SK-N-SH (cell line): ENCODE data around the gene ELAPOR1. TPM values are rescaled to one million over a fixed set of nuclear protein-coding genes. Genes with fewer than 3 reads are reported as not detected.

ENCODE experiments used
- CTCF ChIA-PET: fragments of 300-600, 350-600 bp; formaldehyde crosslinking; extraction: SDS; loops from one replicate; lab custom pipeline; 2021; lab: Yijun Ruan, JAX
- POLR2A ChIA-PET: fragments of 350-600 bp; sonication (Branson Sonifier 250); formaldehyde crosslinking; extraction: SDS; loops from one replicate; lab custom pipeline; 2020; ENCODE audit warnings: antibody characterized with exemption, inconsistent platforms; lab: Yijun Ruan, JAX
- DNase-seq: peaks from one replicate; pipeline ENCODE4 v3.0.0; 2012
- H2AFZ ChIP-seq: fragments of 200-600 bp; sonication (generic); 2 replicates; pipeline ENCODE4 v1.8.1; 2016; ENCODE audit warnings: antibody characterized with exemption, mild to moderate bottlenecking, low read depth
- H3F3A ChIP-seq: fragments of 200-600 bp; sonication (generic); replicated peaks from 2 replicates; pipeline ENCODE3; 2016; ENCODE audit warnings: antibody characterized with exemption, mild to moderate bottlenecking; ENCODE audit not compliant: insufficient read depth
- H3K27ac ChIP-seq, 2 experiments: fragments of 200-500 bp in 1 of 2; fragments of 200-600 bp in 1 of 2; sonication (Bioruptor generic) in 1 of 2; sonication (generic), shearing (Covaris generic) in 1 of 2; 2 replicates each; pipeline versions ENCODE4 v1.5.1 to v1.6.1; 2014 to 2016; ENCODE audit warnings: low read depth in 2 of 2, inconsistent platforms in 1 of 2, low read length in 1 of 2, mild to moderate bottlenecking in 1 of 2, mixed read lengths in 1 of 2
- H3K27me3 ChIP-seq: fragments of 200-600 bp; sonication (generic), shearing (Covaris generic); 2 replicates; pipeline ENCODE4 v1.6.1; 2016; ENCODE audit warnings: mixed run types; ENCODE audit not compliant: insufficient read depth
- H3K36me3 ChIP-seq, 2 experiments: fragments of 200-500 bp in 1 of 2; fragments of 200-600 bp in 1 of 2; sonication (Bioruptor generic) in 1 of 2; sonication (generic) in 1 of 2; replicated peaks in 1 of 2; 2 replicates each; pipeline versions ENCODE3 to v1.5.1; 2014 to 2016; ENCODE audit warnings: low read length in 1 of 2, mild to moderate bottlenecking in 1 of 2; ENCODE audit not compliant: insufficient read depth in 2 of 2, control insufficient read depth in 1 of 2
- H3K4me1 ChIP-seq, 2 experiments: fragments of 200-500 bp in 1 of 2; fragments of 200-600 bp in 1 of 2; sonication (Bioruptor generic) in 1 of 2; sonication (generic), shearing (Covaris generic) in 1 of 2; 2 replicates each; pipeline versions ENCODE4 v1.5.1 to v1.6.1; 2014 to 2016; ENCODE audit warnings: low read depth in 1 of 2, low read length in 1 of 2, mixed run types in 1 of 2; ENCODE audit not compliant: insufficient read depth in 2 of 2, control insufficient read depth in 1 of 2
- H3K4me2 ChIP-seq: fragments of 200-600 bp; sonication (generic), shearing (Covaris generic); 2 replicates; pipeline ENCODE4 v1.6.1; 2017; ENCODE audit warnings: mixed run types
- H3K4me3 ChIP-seq, 2 experiments: fragments of 200-500 bp in 1 of 2; fragments of 200-600 bp in 1 of 2; sonication (Bioruptor generic) in 1 of 2; sonication (generic), shearing (Covaris generic) in 1 of 2; 2 replicates each; pipeline versions ENCODE4 v1.5.1 to v1.8.1; 2014 to 2016; ENCODE audit warnings: low read depth in 2 of 2, inconsistent platforms in 1 of 2, low read length in 1 of 2, mild to moderate bottlenecking in 1 of 2, mixed read lengths in 1 of 2, moderate library complexity in 1 of 2
- H3K79me2 ChIP-seq: fragments of 200-600 bp; sonication (generic); 2 replicates; pipeline ENCODE4 v1.8.1; 2017; ENCODE audit warnings: mild to moderate bottlenecking; ENCODE audit not compliant: insufficient read depth
- H3K9ac ChIP-seq: fragments of 200-600 bp; sonication (generic); 2 replicates; pipeline ENCODE4 v1.6.1; 2017; ENCODE audit warnings: mixed run types
- H3K9me2 ChIP-seq: fragments of 200-600 bp; sonication (generic); 2 replicates; pipeline ENCODE4 v1.6.1; 2017; ENCODE audit warnings: mixed run types
- H3K9me3 ChIP-seq: fragments of 200-600 bp; sonication (generic); 2 replicates; pipeline ENCODE4 v1.6.1; 2017; ENCODE audit warnings: mixed run types, mild to moderate bottlenecking, moderate library complexity
- H4K20me1 ChIP-seq: fragments of 200-600 bp; sonication (generic); 2 replicates; pipeline ENCODE4 v1.6.1; 2017; ENCODE audit warnings: mild to moderate bottlenecking, mixed run types; ENCODE audit not compliant: insufficient read depth
- CTCF ChIP-seq: fragments of 200-600 bp; sonication (generic); IDR thresholded peaks from 2 replicates; pipeline ENCODE4 v1.6.1; 2017; ENCODE audit warnings: antibody characterized with exemption, mild to moderate bottlenecking, moderate library complexity
- ELF1 ChIP-seq: IDR thresholded peaks from 2 replicates; pipeline ENCODE4 v1.4.0; 2012
- EP300 ChIP-seq, 2 experiments: IDR thresholded peaks; 2 replicates each; pipeline versions ENCODE4 v1.4.0 to v1.6.1; 2012; ENCODE audit warnings: borderline replicate concordance in 1 of 2, low read depth in 1 of 2, low read length in 1 of 2
- FOXM1 ChIP-seq: IDR thresholded peaks from 2 replicates; pipeline ENCODE4 v1.4.0; 2012; ENCODE audit warnings: low read depth, mild to moderate bottlenecking
- IRF3 ChIP-seq: fragments of 150-350 bp; IDR thresholded peaks from 2 replicates; pipeline ENCODE4 v1.6.1; 2016; ENCODE audit warnings: mild to moderate bottlenecking, low read depth, low read length
- JUND ChIP-seq: IDR thresholded peaks from 2 replicates; pipeline ENCODE4 v1.4.0; 2012
- MXI1 ChIP-seq: IDR thresholded peaks from 2 replicates; pipeline ENCODE4 v1.6.1; 2012; ENCODE audit warnings: mild to moderate bottlenecking, low read depth, low read length, improper control_type of control experiment
- NRF1 ChIP-seq: IDR thresholded peaks from 2 replicates; pipeline ENCODE4 v1.6.1; 2012; ENCODE audit warnings: low read depth, mild to moderate bottlenecking, low read length
- SMC3 ChIP-seq: IDR thresholded peaks from 2 replicates; pipeline ENCODE4 v1.6.1; 2012; ENCODE audit warnings: low read depth, low read length, improper control_type of control experiment
- USF1 ChIP-seq: IDR thresholded peaks from 2 replicates; pipeline ENCODE4 v1.4.0; 2012; ENCODE audit warnings: low read depth, borderline replicate concordance
- USF2 ChIP-seq: fragments of 150-350 bp; IDR thresholded peaks from 2 replicates; pipeline ENCODE4 v1.6.1; 2017; ENCODE audit warnings: antibody characterized with exemption, low read length, low read depth, borderline replicate concordance
- YY1 ChIP-seq: IDR thresholded peaks from 2 replicates; pipeline ENCODE4 v1.4.0; 2012; ENCODE audit warnings: low read depth, mild to moderate bottlenecking
- WGBS: methylation state at CpG from one replicate; pipeline ENCODE4 v1.1.6; 2017; ENCODE audit warnings: low lambda C conversion rate; 5-methylcytosine and 5-hydroxymethylcytosine counted together
- polyA plus RNA-seq, 3 experiments: library from polyadenylated mRNA; depleted of rRNA; stranded (reverse); fragments of >200 nt; gene quantifications; 2 replicates each; pipeline ENCODE4 v1.2.3, GENCODE V29; 2012

Gene ELAPOR1
- polyA plus RNA-seq, 1 of the 3 experiments (the other 2 are of a cell fraction), result 1.2 TPM

- TF ChIP-seq CTCF (no peak), YY1 (no peak), JUND (no peak), EP300 (IDR thresholded peaks at IDR 0.05; ENCODE audit: borderline replicate concordance in 1 of 2, low read depth in 1 of 2, low read length in 1 of 2) (no peak), FOXM1 (no peak), USF2 (no peak), USF1 (no peak), IRF3 (no peak), ELF1 (no peak)
These were observed 48.8 kb upstream of the ELAPOR1 start (continued) for GRCh38 chr1:109065137-109065536.

GRCh38 chr1:109067883-109068282 is 46.0 kb upstream of the ELAPOR1 start:
- no peaks in the 10 kb centered on the region for H3K27me3 ChIP-seq
- CTCF ChIA-PET, result interaction anchor here (1.3 to 3.5 kb wide), 2 partner anchors 32 to 45 kb away, joined by 7 to 11 read pairs; partner anchors contain the start of gene ELAPOR1
- 87% methylated on average over 8 of the region's 8 CpGs for WGBS
- no peak overlapping the region for H2AFZ ChIP-seq
- peaks cover 32% of the 10 kb centered on the region for H4K20me1 ChIP-seq
- H3K9me2 ChIP-seq, result no peaks in the 10 kb centered on the region
- POLR2A ChIA-PET, result no interaction called here
- TF ChIP-seq FOXM1 (no peak), SMC3 (no peak), ELF1 (no peak), MXI1 (no peak), JUND (no peak), NRF1 (no peak), EP300 (IDR thresholded peaks at IDR 0.05; ENCODE audit: borderline replicate concordance in 1 of 2, low read depth in 1 of 2, low read length in 1 of 2) (no peak), YY1 (no peak), IRF3 (no peak)
- H3K36me3 ChIP-seq, result peaks cover 28 to 69% of the 10 kb centered on the region in 2 experiments
- H3K4me2 ChIP-seq, result no peak overlapping the region
- H3K4me3 ChIP-seq, result no peak overlapping the region
- peaks cover 13% of the 10 kb centered on the region for H3F3A ChIP-seq
- H3K9ac ChIP-seq, result no peak overlapping the region
- peaks cover 88% of the 10 kb centered on the region for H3K79me2 ChIP-seq
- no peaks in the 10 kb centered on the region for H3K4me1 ChIP-seq
- DNase-seq, result no peak
- no peak overlapping the region for H3K27ac ChIP-seq
- no peaks in the 10 kb centered on the region for H3K9me3 ChIP-seq
